Tibial nerve (tissue), 4 donors: Measurements from ENCODE around the gene SPON1. TPM values are rescaled to one million over a fixed set of nuclear protein-coding genes. Genes with fewer than 3 reads are reported as not detected.
"Not testable (repeated sequence)": the region's sequence is repeated elsewhere in the genome, so short reads cannot be mapped to it uniquely, and the experiment has no call there.

ENCODE experiments used
- DNase-seq, 2 donors: peaks; one replicate each; pipeline ENCODE4 v3.0.0-alpha.2; 2019; ENCODE audit warnings: low spot score in 2 of 2
- H3K27ac ChIP-seq, 4 donors: fragments of 200-600 bp; sonication (generic) in 3 of 4; one replicate each; pipeline ENCODE4 v1.5.1; 2017 to 2019; ENCODE audit warnings: mild to moderate bottlenecking in 1 of 4
- H3K27me3 ChIP-seq, 2 donors: fragments of 200-600 bp; sonication (generic) in 1 of 2; one replicate each; pipeline versions ENCODE4 v1.5.1 to v1.6.0; 2017 to 2019
- H3K36me3 ChIP-seq, 3 donors: fragments of 200-600 bp; sonication (generic); one replicate each; pipeline ENCODE4 v1.5.1; 2018 to 2019
- H3K4me1 ChIP-seq, 4 donors: fragments of 200-600 bp; sonication (generic) in 3 of 4; one replicate each; pipeline ENCODE4 v1.5.1; 2017 to 2019
- H3K4me3 ChIP-seq, 4 donors: fragments of 200-600 bp; sonication (generic) in 3 of 4; one replicate each; pipeline ENCODE4 v1.5.1; 2017 to 2019; ENCODE audit warnings: mild to moderate bottlenecking in 1 of 4, moderate library complexity in 1 of 4
- H3K9me3 ChIP-seq, 4 donors: fragments of 200-600 bp; sonication (generic) in 3 of 4; one replicate each; pipeline ENCODE4 v1.5.1; 2017 to 2019
- EP300 ChIP-seq, 2 donors: sonication (generic); formaldehyde crosslinking; IDR thresholded peaks; one replicate each; pipeline ENCODE4 v1.6.1; 2017; ENCODE audit warnings: antibody characterized with exemption in 2 of 2, mild to moderate bottlenecking in 1 of 2
- POLR2A ChIP-seq, 2 donors: fragments of 450-650 bp; IDR thresholded peaks; one replicate each; pipeline ENCODE4 v1.6.1; 2017; ENCODE audit warnings: antibody characterized with exemption in 2 of 2, mild to moderate bottlenecking in 2 of 2, moderate library complexity in 2 of 2
- WGBS, 2 donors: methylation state at CpG; one replicate each; pipeline ENCODE4 v1.1.5; 2018; 5-methylcytosine and 5-hydroxymethylcytosine counted together
- total RNA-seq, 4 donors: library from RNA; depleted of rRNA; stranded (reverse); fragments of >200 nt; gene quantifications; one replicate each; pipeline ENCODE4 v1.1.0, GENCODE V29; 2016
- TF ChIP-seq, protein P1 (sequence below), 5 experiments: fragments of 200-600 bp in 3 of 5; fragments of 450-650 bp in 2 of 5; sonication (generic) in 3 of 5; IDR thresholded peaks; one replicate each; pipeline ENCODE4 v1.5.1; 2016 to 2019; ENCODE audit warnings: antibody characterized with exemption in 5 of 5, mild to moderate bottlenecking in 3 of 5, moderate library complexity in 2 of 5

SPON1 gene
- total RNA-seq, 4 donors from 2014 or later = 13.5 to 33.9 (median 30.2) TPM

DNA sequence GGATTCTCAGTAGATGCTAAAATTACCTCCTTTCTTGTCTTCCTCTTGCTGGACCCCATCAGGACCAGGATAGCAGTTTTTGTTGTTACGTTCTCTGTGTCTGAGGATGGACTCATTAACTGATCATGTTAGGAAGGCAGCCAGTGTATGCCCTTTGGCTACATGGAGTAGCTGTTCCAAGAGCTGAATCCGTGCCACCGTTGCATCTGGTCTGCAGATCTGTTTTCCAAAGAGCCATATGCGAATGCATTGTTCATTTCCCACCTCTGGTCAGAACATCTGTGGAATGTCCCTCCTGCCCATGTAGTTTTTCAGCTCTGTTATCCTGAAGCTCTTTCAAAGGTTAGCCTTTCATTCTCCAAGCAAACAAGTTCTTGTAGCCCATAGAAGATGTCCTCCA, 188.4 kb downstream of the SPON1 start:
- Histone ChIP-seq H3K27me3 (no peaks in the 10 kb centered on the region), H3K4me1 (no peaks in the 10 kb centered on the region), H3K4me3 (no peak overlapping the region), H3K27ac (no peak overlapping the region), H3K9me3 (peaks cover 0 to 20% (median 4%) of the 10 kb centered on the region in 4 donors), H3K36me3 (no peaks in the 10 kb centered on the region)
- 89 to 93% methylated on average over 4 of the region's 4 CpGs for WGBS, 2 donors
- TF ChIP-seq, protein P1, sequence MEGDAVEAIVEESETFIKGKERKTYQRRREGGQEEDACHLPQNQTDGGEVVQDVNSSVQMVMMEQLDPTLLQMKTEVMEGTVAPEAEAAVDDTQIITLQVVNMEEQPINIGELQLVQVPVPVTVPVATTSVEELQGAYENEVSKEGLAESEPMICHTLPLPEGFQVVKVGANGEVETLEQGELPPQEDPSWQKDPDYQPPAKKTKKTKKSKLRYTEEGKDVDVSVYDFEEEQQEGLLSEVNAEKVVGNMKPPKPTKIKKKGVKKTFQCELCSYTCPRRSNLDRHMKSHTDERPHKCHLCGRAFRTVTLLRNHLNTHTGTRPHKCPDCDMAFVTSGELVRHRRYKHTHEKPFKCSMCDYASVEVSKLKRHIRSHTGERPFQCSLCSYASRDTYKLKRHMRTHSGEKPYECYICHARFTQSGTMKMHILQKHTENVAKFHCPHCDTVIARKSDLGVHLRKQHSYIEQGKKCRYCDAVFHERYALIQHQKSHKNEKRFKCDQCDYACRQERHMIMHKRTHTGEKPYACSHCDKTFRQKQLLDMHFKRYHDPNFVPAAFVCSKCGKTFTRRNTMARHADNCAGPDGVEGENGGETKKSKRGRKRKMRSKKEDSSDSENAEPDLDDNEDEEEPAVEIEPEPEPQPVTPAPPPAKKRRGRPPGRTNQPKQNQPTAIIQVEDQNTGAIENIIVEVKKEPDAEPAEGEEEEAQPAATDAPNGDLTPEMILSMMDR (IDR thresholded peaks at IDR 0.05) = no peak
- no peak for TF ChIP-seq EP300 (IDR thresholded peaks at IDR 0.05)
- TF ChIP-seq POLR2A (IDR thresholded peaks at IDR 0.05) = no peak
- DNase-seq = no peak

DNA sequence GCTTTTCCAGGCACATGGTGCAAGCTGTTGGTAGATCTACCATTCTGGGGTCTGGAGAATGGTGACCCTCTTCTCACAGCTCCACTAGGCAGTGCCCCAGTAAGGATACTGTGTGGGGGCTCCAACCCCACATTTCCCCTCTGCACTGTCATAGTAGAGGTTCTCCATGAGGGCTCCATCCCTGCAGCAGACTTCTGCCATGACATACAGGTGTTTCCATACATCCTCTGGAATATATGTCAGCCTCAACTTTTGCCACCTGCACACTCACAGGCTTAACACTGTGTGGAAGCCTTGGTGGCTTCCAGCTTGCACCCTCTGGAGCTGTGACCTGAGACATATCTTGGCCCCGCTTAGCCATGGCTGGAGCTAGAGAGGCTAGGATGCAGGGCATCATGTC, 191.6 kb downstream of the SPON1 start:
- not testable (repeated sequence) for H3K27me3 ChIP-seq, H3K27ac ChIP-seq, H3K36me3 ChIP-seq, H3K4me3 ChIP-seq, H3K4me1 ChIP-seq, DNase-seq
- peaks cover 0 to 36% (median 5%) of the 10 kb centered on the region in 4 donors for H3K9me3 ChIP-seq
- WGBS, 2 donors = 67% methylated on average over 1 of the region's 1 CpG; no CpG with 5 or more reads in 1 of the 2 donors

DNA sequence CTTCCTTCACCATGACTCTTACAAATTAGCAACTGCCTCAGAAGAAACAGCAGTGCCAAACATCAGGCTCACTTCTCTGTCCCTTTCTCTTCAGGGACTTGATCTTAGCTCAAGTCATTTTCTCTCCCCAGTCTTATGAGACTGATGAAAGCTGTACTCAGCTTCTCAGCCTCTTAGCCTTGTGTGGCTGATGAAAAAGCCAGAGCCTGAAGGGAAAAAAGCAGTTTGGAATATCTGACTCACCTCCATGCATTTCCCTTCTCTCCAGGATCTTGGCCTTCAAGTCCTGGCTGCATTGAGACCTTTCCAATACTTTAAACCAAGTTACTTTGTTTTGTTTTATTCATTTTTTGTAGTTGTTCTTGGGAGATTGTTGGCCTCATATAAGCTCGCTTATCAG, 195.9 kb downstream of the SPON1 start:
- no peaks in the 10 kb centered on the region for H3K4me1 ChIP-seq
- H3K27me3 ChIP-seq = no peaks in the 10 kb centered on the region
- 86 to 89% methylated on average over 1 of the region's 1 CpG for WGBS, 2 donors
- H3K9me3 ChIP-seq = peaks cover 0 to 33% (median 5%) of the 10 kb centered on the region in 4 donors
- no peaks in the 10 kb centered on the region for H3K36me3 ChIP-seq
- DNase-seq = no peak
- H3K27ac ChIP-seq = no peak overlapping the region
- TF ChIP-seq POLR2A (IDR thresholded peaks at IDR 0.05) = no peak
- TF ChIP-seq, protein P1 (IDR thresholded peaks at IDR 0.05) = no peak
- no peak for TF ChIP-seq EP300 (IDR thresholded peaks at IDR 0.05)
- H3K4me3 ChIP-seq = no peak overlapping the region

DNA sequence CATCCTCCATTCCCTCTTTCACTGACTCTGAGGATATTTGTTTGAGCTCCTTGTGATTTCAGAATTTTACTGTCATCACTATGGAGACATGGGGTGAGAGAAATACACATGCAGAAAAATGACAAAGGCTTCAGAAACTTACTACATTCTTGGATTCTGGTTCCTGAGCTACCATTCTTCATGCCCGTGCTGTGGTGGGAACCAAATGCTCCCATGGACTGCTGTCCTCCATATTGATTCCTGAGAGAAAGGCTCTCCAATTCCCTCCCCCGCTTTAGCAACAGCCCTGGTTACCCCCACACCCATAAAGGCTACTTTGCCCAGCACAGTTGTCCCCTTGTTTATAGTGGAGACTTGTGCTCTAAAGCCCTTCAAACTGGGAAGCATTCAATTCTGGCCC, 201.1 kb downstream of the SPON1 start:
- no peak overlapping the region for H3K27ac ChIP-seq
- DNase-seq = no peak
- H3K9me3 ChIP-seq = no peaks in the 10 kb centered on the region
- no peaks in the 10 kb centered on the region for H3K4me1 ChIP-seq
- TF ChIP-seq, protein P1 (IDR thresholded peaks at IDR 0.05) = no peak
- no peak overlapping the region for H3K4me3 ChIP-seq
- no peaks in the 10 kb centered on the region for H3K27me3 ChIP-seq
- 64 to 77% methylated on average over 2 of the region's 2 CpGs for WGBS, 2 donors
- no peaks in the 10 kb centered on the region for H3K36me3 ChIP-seq

DNA sequence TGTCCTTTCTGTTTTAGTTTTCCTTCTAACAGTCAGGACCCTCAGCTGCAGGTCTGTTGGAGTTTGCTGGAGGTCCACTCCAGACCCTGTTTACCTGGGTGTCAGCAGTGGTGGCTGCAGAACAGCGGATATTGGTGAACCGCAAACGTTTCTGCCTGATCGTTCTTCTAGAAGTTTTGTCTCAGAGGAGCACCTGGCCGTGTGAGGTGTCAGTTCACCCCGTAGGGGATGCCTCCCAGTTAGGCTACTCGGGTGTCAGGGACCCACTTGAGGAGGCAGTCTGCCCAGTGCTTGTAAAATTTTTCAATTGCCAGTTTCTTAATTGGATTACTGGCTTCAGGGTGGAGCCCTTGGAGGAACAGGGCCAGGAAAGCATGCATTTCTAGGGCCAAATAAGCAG, 211.2 kb downstream of the SPON1 start:
- not testable (repeated sequence) for H3K4me1 ChIP-seq, H3K9me3 ChIP-seq, H3K4me3 ChIP-seq, H3K27me3 ChIP-seq, H3K27ac ChIP-seq, H3K36me3 ChIP-seq, DNase-seq
- WGBS, 2 donors = 83 to 90% methylated on average over 7 of the region's 7 CpGs

DNA sequence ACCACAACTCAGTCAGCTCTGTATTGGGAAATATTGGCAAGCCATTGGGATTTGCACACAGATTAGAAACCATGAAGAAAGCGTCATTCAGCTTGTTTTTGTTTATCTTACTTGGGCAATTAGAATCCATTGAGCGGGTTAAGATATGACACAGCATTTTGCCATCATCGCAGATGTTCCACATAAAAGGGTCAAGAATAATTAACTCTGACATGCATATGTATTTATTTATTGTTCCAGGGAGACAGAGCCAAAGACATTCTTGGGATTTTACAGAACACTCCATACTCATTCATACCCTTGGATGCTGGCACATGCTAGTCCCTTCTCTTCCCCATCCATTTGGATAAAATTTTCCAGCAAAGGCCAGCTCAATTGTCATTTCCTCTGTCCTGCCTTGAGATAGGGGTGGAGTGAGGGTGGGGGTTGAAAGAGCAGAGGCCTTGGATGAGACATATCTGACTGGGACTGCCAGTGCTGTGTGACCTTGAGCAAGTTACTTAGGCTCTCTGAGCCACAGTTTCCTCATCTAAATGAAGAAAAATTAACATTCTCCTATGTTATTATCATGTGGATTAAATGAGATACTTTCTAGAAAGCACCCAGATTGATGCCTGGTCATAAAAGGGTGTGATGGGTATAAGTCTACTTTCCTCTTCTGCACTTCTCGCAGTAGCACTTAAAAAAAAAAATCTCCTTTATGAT, 216.7 kb downstream of the SPON1 start:
- TF ChIP-seq EP300 (IDR thresholded peaks at IDR 0.05) = peak in 1 of 2 donors; percentile 54
- TF ChIP-seq, protein P1 (IDR thresholded peaks at IDR 0.05) = no peak
- TF ChIP-seq POLR2A (IDR thresholded peaks at IDR 0.05) = no peak
- no peak overlapping the region for H3K27ac ChIP-seq
- H3K4me3 ChIP-seq = no peak overlapping the region
- no peaks in the 10 kb centered on the region for H3K9me3 ChIP-seq
- H3K4me1 ChIP-seq = no peaks in the 10 kb centered on the region
- WGBS, 2 donors = 38 to 44% methylated on average over 4 of the region's 4 CpGs
- H3K27me3 ChIP-seq = peaks cover 0 to 2% of the 10 kb centered on the region in 2 donors
- no peaks in the 10 kb centered on the region for H3K36me3 ChIP-seq
- DNase-seq = no peak
